GM12878 (cell line): ENCODE results near the gene ARHGEF26. TPM values are rescaled to one million over a fixed set of nuclear protein-coding genes. Genes with fewer than 3 reads are reported as not detected.

Experiments used
- ATAC-seq: fragments of 200-7000 bp; cut with Tn5 transposase; 3 replicates; pipeline ENCODE4 v1.9.1; 2020; ENCODE audit warnings: mild to moderate bottlenecking, moderate library complexity
- BruUV-seq: library from RNA; stranded (reverse); fragments of 400-500 nt; replicated peaks from 2 replicates; lab custom pipeline; 2021; lab: Mats Ljungman, UMichigan
- CTCF ChIA-PET: fragments of 300-600 bp; sonication (Branson Sonifier 250); formaldehyde crosslinking; extraction: SDS; loops from one replicate; lab custom pipeline; 2021; ENCODE audit warnings: inconsistent platforms; lab: Yijun Ruan, JAX
- POLR2A ChIA-PET: fragments of 350-600 bp; formaldehyde crosslinking; extraction: SDS; loops from one replicate; lab custom pipeline; 2021; ENCODE audit warnings: inconsistent platforms; lab: Charles Lee
- RAD21 ChIA-PET: fragments of 300-600 bp; sonication (Branson Sonifier 250); formaldehyde crosslinking; loops from one replicate; lab custom pipeline; 2023; ENCODE audit warnings: antibody characterized with exemption; ENCODE audit not compliant: unreplicated experiment; lab: Charles Lee
- SMC1A ChIA-PET: fragments of 300-600 bp; sonication (Branson Sonifier 250); formaldehyde crosslinking; loops from one replicate; lab custom pipeline; 2023; ENCODE audit not compliant: unreplicated experiment, uncharacterized antibody; lab: Charles Lee
- DNase-seq: peaks from one replicate; pipeline ENCODE4 v3.0.0-alpha.2; 2011; ENCODE audit warnings: low read depth, low spot score
- FAIRE-seq: peaks from 3 replicates; lab custom pipeline; 2011; peaks lifted over from hg19 to GRCh38; lab: Jason Lieb, UNC
- H2AFZ ChIP-seq: 2 replicates; pipeline ENCODE4 v1.6.0; 2011; ENCODE audit warnings: low read depth, low read length, control low read depth; ENCODE audit not compliant: control insufficient read depth
- H3K27ac ChIP-seq: 2 replicates; pipeline ENCODE4 v1.5.1; 2011; ENCODE audit warnings: control low read depth; ENCODE audit not compliant: control insufficient read depth, insufficient read depth
- H3K27me3 ChIP-seq, 2 experiments: replicated peaks in 1 of 2; 2 replicates each; pipeline versions ENCODE4 v1.6.0 to v1.6.1; 2011; ENCODE audit warnings: low read length in 1 of 2; ENCODE audit not compliant: control insufficient read depth in 2 of 2, insufficient read depth in 2 of 2
- H3K36me3 ChIP-seq, 2 experiments: 2 replicates each; pipeline ENCODE4 v1.5.1; 2011; ENCODE audit warnings: low read length in 1 of 2; ENCODE audit not compliant: control insufficient read depth in 2 of 2, insufficient read depth in 2 of 2
- H3K4me1 ChIP-seq: 2 replicates; pipeline ENCODE4 v1.6.1; 2011; ENCODE audit warnings: mild to moderate bottlenecking, low read length, moderate library complexity, mixed read lengths; ENCODE audit not compliant: control insufficient read depth, insufficient read depth
- H3K4me2 ChIP-seq: 2 replicates; pipeline ENCODE4 v1.6.0; 2011; ENCODE audit warnings: control low read depth; ENCODE audit not compliant: control insufficient read depth, insufficient read depth
- H3K4me3 ChIP-seq: fragments of 200-600 bp; sonication (generic); 2 replicates; pipeline ENCODE4 v1.5.1; 2016
- H3K79me2 ChIP-seq: 2 replicates; pipeline ENCODE4 v1.6.0; 2011; ENCODE audit warnings: low read length; ENCODE audit not compliant: control insufficient read depth, insufficient read depth
- H3K9ac ChIP-seq: 2 replicates; pipeline ENCODE4 v1.8.0; 2011; ENCODE audit warnings: low read length, control low read depth, mixed read lengths; ENCODE audit not compliant: control insufficient read depth, insufficient read depth
- H3K9me3 ChIP-seq: replicated peaks from 3 replicates; pipeline ENCODE4 v1.5.1; 2011; ENCODE audit warnings: mild to moderate bottlenecking, low read length; ENCODE audit not compliant: control insufficient read depth, insufficient read depth
- H4K20me1 ChIP-seq: 2 replicates; pipeline ENCODE4 v1.6.0; 2011; ENCODE audit not compliant: control insufficient read depth, insufficient read depth
- NBN ChIP-seq: fragments of 450-650 bp; IDR thresholded peaks from 2 replicates; pipeline ENCODE4 v1.6.1; 2016
- NKRF ChIP-seq: fragments of 450-650 bp; conservative IDR thresholded peaks from 2 replicates; pipeline ENCODE4 v1.6.1; 2017; ENCODE audit warnings: mild to moderate bottlenecking, moderate library complexity
- ZNF274 ChIP-seq: IDR thresholded peaks from one replicate; pipeline ENCODE4 v1.8.0; 2011; ENCODE audit not compliant: insufficient read length, insufficient read depth
- ZNF384 ChIP-seq: IDR thresholded peaks from 2 replicates; pipeline ENCODE4 v1.6.1; 2012; ENCODE audit warnings: low read depth, mild to moderate bottlenecking, low read length, improper control_type of control experiment, borderline replicate concordance
- WGBS: methylation state at CpG from one replicate; pipeline ENCODE4 v1.1.6; 2016; ENCODE audit warnings: low lambda C conversion rate; ENCODE audit not compliant: insufficient replicate concordance, insufficient coverage; ENCODE audit errors: missing lambda C conversion rate; 5-methylcytosine and 5-hydroxymethylcytosine counted together
- in situ Hi-C: fragments of 300-500 bp; cut with MboI; formaldehyde crosslinking; loops from 9 replicates; pipeline ENCODE4 v1.14.3; 2018; ENCODE audit warnings: mixed read lengths
- intact Hi-C: fragments of 100-400 bp; cut with micrococcal nuclease; formaldehyde crosslinking; loops from one replicate; pipeline ENCODE4 v1.14.2; 2022; ENCODE audit not compliant: unreplicated experiment
- polyA plus RNA-seq, 11 experiments: library from polyadenylated mRNA; depleted of rRNA in 4 of 11; unstranded in 6 of 11; stranded (reverse) in 5 of 11; fragments of >200 nt; fragmentation: Nextera tagmentation in 4 of 11; fragmentation: Illumina TruSeq in 1 of 11; extraction: Ambion mirVana in 4 of 11; extraction: Trizol in 1 of 11; gene quantifications; 1 replicate in 1 of 11; 2 replicates in 10 of 11; pipeline versions ENCODE4 v1.2.1 to v1.2.3, GENCODE V29; 2011 to 2016; ENCODE audit warnings: inconsistent platforms in 2 of 11, missing spikeins in 2 of 11, low read depth in 1 of 11
- total RNA-seq, 4 experiments: library from RNA; depleted of rRNA in 3 of 4; stranded (reverse); fragments of >200 nt in 3 of 4; fragmentation: Illumina TruSeq in 1 of 4; extraction: Trizol in 1 of 4; gene quantifications; 2 replicates each; pipeline versions ENCODE4 v1.2.1 to v1.2.3, GENCODE V29; 2013 to 2021
- TF ChIP-seq, protein P1 (sequence below): IDR thresholded peaks from 2 replicates; pipeline ENCODE4 v1.6.1; 2012; ENCODE audit warnings: low read depth, low read length, improper control_type of control experiment
- TF ChIP-seq, protein P2 (sequence below): fragments of 450-650 bp; IDR thresholded peaks from 2 replicates; pipeline ENCODE4 v1.6.1; 2016; ENCODE audit warnings: mild to moderate bottlenecking, moderate library complexity, borderline replicate concordance

Gene ARHGEF26
- total and polyA plus RNA-seq, 10 of the 15 experiments (the other 5 are each of a cell fraction or from before 2014, with no cell fraction given) = 0.02 to 0.47 (median 0.05) TPM; not detected in 1

- ChIA-PET RAD21 (no interaction called here), CTCF (no interaction called here), SMC1A (interaction anchor here (1.6 kb wide), 1 partner anchor 20 kb away, joined by 3 read pairs; no protein-coding TSS in a partner anchor), POLR2A (no interaction called here)
- no TSS peak for BruUV-seq
- Histone ChIP-seq H3K27ac (no peak overlapping the region), H3K4me2 (no peak overlapping the region), H3K4me3 (no peak overlapping the region), H3K36me3 (no peaks in the 10 kb centered on the region), H3K9ac (no peak overlapping the region), H3K79me2 (no peaks in the 10 kb centered on the region), H3K4me1 (no peaks in the 10 kb centered on the region), H3K9me3 (no peaks in the 10 kb centered on the region), H4K20me1 (no peaks in the 10 kb centered on the region), H3K27me3 (no peaks in the 10 kb centered on the region), H2AFZ (no peak overlapping the region)
- in situ Hi-C loops = no loop called here
- ATAC-seq (no peak), DNase-seq (no peak), FAIRE-seq (no peak)
- intact Hi-C loops = no loop called here
- 91% methylated on average over 2 of the region's 2 CpGs for WGBS
- TF ChIP-seq, protein P1, sequence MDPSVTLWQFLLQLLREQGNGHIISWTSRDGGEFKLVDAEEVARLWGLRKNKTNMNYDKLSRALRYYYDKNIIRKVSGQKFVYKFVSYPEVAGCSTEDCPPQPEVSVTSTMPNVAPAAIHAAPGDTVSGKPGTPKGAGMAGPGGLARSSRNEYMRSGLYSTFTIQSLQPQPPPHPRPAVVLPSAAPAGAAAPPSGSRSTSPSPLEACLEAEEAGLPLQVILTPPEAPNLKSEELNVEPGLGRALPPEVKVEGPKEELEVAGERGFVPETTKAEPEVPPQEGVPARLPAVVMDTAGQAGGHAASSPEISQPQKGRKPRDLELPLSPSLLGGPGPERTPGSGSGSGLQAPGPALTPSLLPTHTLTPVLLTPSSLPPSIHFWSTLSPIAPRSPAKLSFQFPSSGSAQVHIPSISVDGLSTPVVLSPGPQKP = no peak
- no peak for TF ChIP-seq NKRF
- no peak for TF ChIP-seq ZNF384
- TF ChIP-seq, protein P2, sequence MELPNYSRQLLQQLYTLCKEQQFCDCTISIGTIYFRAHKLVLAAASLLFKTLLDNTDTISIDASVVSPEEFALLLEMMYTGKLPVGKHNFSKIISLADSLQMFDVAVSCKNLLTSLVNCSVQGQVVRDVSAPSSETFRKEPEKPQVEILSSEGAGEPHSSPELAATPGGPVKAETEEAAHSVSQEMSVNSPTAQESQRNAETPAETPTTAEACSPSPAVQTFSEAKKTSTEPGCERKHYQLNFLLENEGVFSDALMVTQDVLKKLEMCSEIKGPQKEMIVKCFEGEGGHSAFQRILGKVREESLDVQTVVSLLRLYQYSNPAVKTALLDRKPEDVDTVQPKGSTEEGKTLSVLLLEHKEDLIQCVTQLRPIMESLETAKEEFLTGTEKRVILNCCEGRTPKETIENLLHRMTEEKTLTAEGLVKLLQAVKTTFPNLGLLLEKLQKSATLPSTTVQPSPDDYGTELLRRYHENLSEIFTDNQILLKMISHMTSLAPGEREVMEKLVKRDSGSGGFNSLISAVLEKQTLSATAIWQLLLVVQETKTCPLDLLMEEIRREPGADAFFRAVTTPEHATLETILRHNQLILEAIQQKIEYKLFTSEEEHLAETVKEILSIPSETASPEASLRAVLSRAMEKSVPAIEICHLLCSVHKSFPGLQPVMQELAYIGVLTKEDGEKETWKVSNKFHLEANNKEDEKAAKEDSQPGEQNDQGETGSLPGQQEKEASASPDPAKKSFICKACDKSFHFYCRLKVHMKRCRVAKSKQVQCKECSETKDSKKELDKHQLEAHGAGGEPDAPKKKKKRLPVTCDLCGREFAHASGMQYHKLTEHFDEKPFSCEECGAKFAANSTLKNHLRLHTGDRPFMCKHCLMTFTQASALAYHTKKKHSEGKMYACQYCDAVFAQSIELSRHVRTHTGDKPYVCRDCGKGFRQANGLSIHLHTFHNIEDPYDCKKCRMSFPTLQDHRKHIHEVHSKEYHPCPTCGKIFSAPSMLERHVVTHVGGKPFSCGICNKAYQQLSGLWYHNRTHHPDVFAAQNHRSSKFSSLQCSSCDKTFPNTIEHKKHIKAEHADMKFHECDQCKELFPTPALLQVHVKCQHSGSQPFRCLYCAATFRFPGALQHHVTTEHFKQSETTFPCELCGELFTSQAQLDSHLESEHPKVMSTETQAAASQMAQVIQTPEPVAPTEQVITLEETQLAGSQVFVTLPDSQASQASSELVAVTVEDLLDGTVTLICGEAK = no peak
- TF ChIP-seq NBN = no peak
- TF ChIP-seq ZNF274 = no peak
Measured at GRCh38 chr3:154142608-154143007, 21.4 kb downstream of the ARHGEF26 start.
